Calu3 (cell line): Measurements from ENCODE around the gene PTPN18. TPM values are rescaled to one million over a fixed set of nuclear protein-coding genes. Genes with fewer than 3 reads are reported as not detected.

Experiments used
- BruUV-seq: library from RNA; stranded (reverse); fragments of 400-500 nt; replicated peaks from 2 replicates; lab custom pipeline; 2021; lab: Mats Ljungman, UMichigan
- CTCF ChIA-PET: fragments of 300-600 bp; sonication (Branson Sonifier 250); formaldehyde crosslinking; loops from one replicate; lab custom pipeline; 2022; ENCODE audit warnings: antibody characterized with exemption; lab: Charles Lee
- DNase-seq: peaks from one replicate; pipeline ENCODE4 v3.0.0; 2022
- H3K27ac Mint-ChIP-seq: one replicate; pipeline ENCODE4 v1.8.0; 2022; ENCODE audit warnings: mixed read lengths; ENCODE audit not compliant: unreplicated experiment
- H3K27me3 Mint-ChIP-seq: one replicate; pipeline ENCODE4 v1.8.0; 2022; ENCODE audit warnings: mixed read lengths; ENCODE audit not compliant: unreplicated experiment
- H3K36me3 Mint-ChIP-seq: one replicate; pipeline ENCODE4 v1.8.0; 2022; ENCODE audit warnings: mild to moderate bottlenecking, moderate library complexity, mixed read lengths; ENCODE audit not compliant: insufficient read depth, unreplicated experiment
- H3K4me1 Mint-ChIP-seq: one replicate; pipeline ENCODE4 v1.8.0; 2022; ENCODE audit warnings: mild to moderate bottlenecking, low read depth, mixed read lengths; ENCODE audit not compliant: unreplicated experiment
- H3K4me3 Mint-ChIP-seq: one replicate; pipeline ENCODE4 v1.8.0; 2022; ENCODE audit warnings: mild to moderate bottlenecking, low read depth, moderate library complexity, mixed read lengths; ENCODE audit not compliant: unreplicated experiment
- H3K9me3 Mint-ChIP-seq: one replicate; pipeline ENCODE4 v1.8.0; 2022; ENCODE audit warnings: low read depth, mixed read lengths; ENCODE audit not compliant: unreplicated experiment
- intact Hi-C: fragments of 100-400 bp; cut with micrococcal nuclease; formaldehyde crosslinking; loops from one replicate; pipeline ENCODE4 v1.10.0; 2022; ENCODE audit not compliant: unreplicated experiment
- total RNA-seq: library from RNA; stranded (reverse); gene quantifications from 2 replicates; pipeline ENCODE4 v1.2.3, GENCODE V29; 2022
- TF ChIP-seq, protein P1 (sequence below): fragments of 200-600 bp; IDR thresholded peaks from one replicate; pipeline ENCODE4 v1.8.0; 2022; ENCODE audit warnings: antibody characterized with exemption; ENCODE audit not compliant: unreplicated experiment

The PTPN18 gene
- total RNA-seq, 1 experiment from 2014 or later, result 66.0 TPM

DNA sequence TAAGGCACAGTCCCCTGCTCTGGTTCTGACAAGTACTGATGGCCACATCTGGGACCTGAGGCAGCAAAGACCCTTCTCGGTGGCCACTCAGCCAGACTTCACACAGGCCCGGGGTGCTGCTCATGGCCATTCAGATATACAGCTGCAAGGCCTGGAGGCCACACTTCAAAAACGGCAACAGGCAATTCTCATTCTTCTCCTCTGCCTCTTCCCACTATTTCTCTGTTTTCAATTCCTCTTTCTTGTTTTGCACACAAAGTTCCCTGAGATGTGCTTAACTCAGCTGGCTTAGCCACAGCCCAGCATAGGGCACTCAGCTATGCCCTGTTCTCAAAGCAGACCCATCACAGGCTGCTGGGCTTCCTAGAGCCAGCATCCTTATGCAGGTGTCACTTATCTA, 29.9 kb downstream of the PTPN18 start:
- Mint-ChIP-seq H3K4me1 (no peaks in the 10 kb centered on the region), H3K27me3 (no peaks in the 10 kb centered on the region), H3K27ac (no peak overlapping the region), H3K36me3 (peaks cover 6% of the 10 kb centered on the region), H3K9me3 (no peaks in the 10 kb centered on the region), H3K4me3 (no peak overlapping the region)
- CTCF ChIA-PET, result no interaction called here
- no peak for DNase-seq
- intact Hi-C loops, result no loop called here
- TF ChIP-seq, protein P1, sequence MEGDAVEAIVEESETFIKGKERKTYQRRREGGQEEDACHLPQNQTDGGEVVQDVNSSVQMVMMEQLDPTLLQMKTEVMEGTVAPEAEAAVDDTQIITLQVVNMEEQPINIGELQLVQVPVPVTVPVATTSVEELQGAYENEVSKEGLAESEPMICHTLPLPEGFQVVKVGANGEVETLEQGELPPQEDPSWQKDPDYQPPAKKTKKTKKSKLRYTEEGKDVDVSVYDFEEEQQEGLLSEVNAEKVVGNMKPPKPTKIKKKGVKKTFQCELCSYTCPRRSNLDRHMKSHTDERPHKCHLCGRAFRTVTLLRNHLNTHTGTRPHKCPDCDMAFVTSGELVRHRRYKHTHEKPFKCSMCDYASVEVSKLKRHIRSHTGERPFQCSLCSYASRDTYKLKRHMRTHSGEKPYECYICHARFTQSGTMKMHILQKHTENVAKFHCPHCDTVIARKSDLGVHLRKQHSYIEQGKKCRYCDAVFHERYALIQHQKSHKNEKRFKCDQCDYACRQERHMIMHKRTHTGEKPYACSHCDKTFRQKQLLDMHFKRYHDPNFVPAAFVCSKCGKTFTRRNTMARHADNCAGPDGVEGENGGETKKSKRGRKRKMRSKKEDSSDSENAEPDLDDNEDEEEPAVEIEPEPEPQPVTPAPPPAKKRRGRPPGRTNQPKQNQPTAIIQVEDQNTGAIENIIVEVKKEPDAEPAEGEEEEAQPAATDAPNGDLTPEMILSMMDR, result no peak
- no TSS peak for BruUV-seq

GRCh38 chr2:130387071-130387400, 31.2 kb downstream of the PTPN18 start:
- no peaks in the 10 kb centered on the region for H3K9me3 Mint-ChIP-seq
- no peak overlapping the region for H3K4me3 Mint-ChIP-seq
- H3K27ac Mint-ChIP-seq, result no peak overlapping the region
- BruUV-seq, result no TSS peak
- no peaks in the 10 kb centered on the region for H3K4me1 Mint-ChIP-seq
- intact Hi-C loops, result no loop called here
- DNase-seq, result no peak
- TF ChIP-seq, protein P1, result no peak
- H3K36me3 Mint-ChIP-seq, result peaks cover 19% of the 10 kb centered on the region
- no peaks in the 10 kb centered on the region for H3K27me3 Mint-ChIP-seq
- CTCF ChIA-PET, result no interaction called here

DNA sequence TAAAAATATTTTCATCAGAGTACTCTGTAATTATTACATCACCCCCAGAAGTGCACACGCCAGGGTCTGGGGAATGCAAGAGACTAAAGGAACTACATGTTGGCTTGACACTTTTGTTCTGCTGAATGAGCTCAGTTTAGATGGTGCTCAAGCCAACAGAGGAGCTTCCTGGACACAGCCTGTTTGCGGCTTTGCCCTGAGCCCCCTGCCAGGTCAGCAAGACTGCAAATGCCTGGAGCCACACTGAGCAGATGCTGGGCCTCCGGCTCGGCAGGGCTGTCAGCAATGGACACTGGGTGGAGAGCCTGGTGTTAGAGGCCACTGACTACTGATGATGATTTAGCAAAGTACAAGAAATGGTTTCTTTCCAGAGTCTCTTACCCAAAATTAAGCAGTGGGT, 31.9 kb downstream of the PTPN18 start:
- no TSS peak for BruUV-seq

GRCh38 chr2:130388221-130388907, 32.5 kb downstream of the PTPN18 start:
- H3K4me1 Mint-ChIP-seq, result peaks cover 3% of the 10 kb centered on the region

More for the DNA sequence above, 31.9 kb downstream of the PTPN18 start:
- CTCF ChIA-PET, result no interaction called here
- no peaks in the 10 kb centered on the region for H3K9me3 Mint-ChIP-seq
- H3K27me3 Mint-ChIP-seq, result no peaks in the 10 kb centered on the region
- no peaks in the 10 kb centered on the region for H3K4me1 Mint-ChIP-seq
- intact Hi-C loops, result no loop called here
- H3K27ac Mint-ChIP-seq, result no peak overlapping the region
- DNase-seq, result no peak
- H3K36me3 Mint-ChIP-seq, result peaks cover 19% of the 10 kb centered on the region
- no peak overlapping the region for H3K4me3 Mint-ChIP-seq
- TF ChIP-seq, protein P1, result no peak

More at GRCh38 chr2:130388221-130388907, 32.5 kb downstream of the PTPN18 start:
- no TSS peak for BruUV-seq
- DNase-seq, result no peak
- CTCF ChIA-PET, result no interaction called here
- Mint-ChIP-seq H3K27ac (no peak overlapping the region), H3K9me3 (no peaks in the 10 kb centered on the region), H3K27me3 (no peaks in the 10 kb centered on the region), H3K4me3 (no peak overlapping the region), H3K36me3 (peaks cover 19% of the 10 kb centered on the region)
- intact Hi-C loops, result no loop called here
- TF ChIP-seq, protein P1, result no peak
